Stimulated activated CD4-positive, alpha-beta T cell treated with anti-CD3 and anti-CD28 coated beads, Interleukin-2, amount 100 ng/mL, for 48 hours (primary cell): Measurements from ENCODE around the gene TTYH2.
"Not testable (repeated sequence)": the region's sequence is repeated elsewhere in the genome, so short reads cannot be mapped to it uniquely, and the experiment has no call there.

Source experiments
- DNase-seq, 2 donors: peaks; one replicate each; pipeline ENCODE4 v3.0.0-alpha.2; 2020

TTYH2 gene

DNA sequence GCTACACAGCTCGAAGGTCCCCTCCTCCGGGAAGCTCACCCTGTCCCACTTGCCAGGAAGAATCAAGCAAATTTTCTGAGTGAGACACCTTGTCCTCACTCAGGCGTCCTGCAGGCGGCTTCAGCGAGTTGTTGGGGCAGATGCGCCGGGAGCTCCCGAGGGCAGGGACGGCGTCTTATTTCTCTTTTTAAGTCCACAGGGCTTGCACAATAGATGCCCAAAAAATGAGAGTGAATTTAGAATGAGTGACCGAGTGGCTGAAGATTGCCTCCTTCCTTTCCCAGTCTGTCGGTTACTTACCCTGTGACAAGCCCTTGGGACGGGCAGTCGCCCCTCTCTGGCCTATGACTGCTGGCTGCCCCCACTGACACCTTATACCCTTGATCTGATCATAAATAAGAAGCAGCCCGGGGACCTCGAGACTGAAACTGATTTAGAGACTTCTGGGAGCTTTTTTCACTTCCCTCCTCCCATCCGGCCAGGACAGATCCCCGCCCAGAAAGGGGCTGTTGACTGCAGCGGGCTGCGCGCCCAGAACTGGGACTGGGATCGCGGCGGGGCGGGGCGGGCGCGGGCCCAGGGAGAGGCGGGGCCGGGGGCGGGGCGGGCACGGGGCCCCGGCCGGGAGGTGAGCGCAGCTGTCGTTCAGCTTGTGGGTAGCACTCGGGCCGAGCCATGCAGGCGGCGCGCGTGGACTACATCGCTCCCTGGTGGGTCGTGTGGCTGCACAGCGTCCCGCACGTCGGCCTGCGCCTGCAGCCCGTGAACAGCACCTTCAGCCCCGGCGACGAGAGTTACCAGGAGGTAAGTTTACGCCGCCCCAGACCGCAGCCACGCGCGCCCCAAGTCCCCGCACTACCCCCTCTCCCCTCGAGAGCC lies at the start of gene TTYH2:
TSS of gene TTYH2 (plus strand) at position 659 of the 879 bp plus-strand sequence. CDS start at position 676, 17 bp downstream.
- peak; percentile 61 to 63 for DNase-seq

DNA sequence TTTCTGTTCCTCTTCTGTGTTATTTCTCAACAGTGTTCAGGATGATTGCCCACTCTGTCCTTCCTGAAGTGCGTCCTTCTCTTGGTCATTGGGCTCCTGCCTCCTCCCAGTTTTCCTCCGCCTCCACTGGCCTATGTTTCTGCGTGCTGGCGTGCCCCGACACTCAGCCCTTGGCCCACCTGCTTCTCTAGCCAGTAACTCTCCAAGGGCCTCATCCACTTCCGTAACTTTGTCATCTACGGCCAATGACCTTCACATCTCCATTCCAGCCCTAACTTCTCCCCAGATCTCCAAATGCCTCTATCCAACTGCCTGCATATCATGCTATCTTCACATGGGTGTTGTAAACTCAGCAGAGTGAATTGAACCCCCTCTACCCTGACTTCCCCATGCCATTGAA lies 49.5 kb upstream of the TTYH2 start:
- DNase-seq, result no peak

DNA sequence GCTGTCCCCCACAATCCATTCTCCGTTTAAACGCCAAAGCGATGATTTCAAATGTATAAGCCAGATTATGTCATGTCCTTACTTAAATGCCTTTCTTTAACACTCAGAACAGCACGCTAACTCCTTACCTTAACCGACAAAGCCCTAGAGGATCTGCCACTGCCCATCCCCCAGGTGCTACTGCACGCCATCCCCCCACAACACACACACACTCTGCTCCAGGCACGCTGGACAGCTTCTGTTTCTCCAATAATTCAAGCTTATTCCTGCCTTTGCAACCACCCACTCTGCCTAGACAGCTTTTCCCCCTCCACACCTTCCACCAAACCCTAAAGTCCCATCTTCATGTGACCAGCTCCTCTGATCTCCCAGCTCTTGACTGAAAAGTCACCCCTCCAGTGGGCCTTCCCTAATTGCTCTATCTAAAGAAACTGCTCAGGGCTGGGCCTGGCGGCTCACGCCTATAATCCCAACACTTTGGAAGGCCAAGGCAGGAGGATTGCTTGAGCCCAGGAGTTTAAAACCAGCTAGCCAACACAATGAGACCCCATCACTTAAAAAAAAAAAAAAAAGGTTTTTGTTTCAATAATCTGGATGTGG lies 48.8 kb upstream of the TTYH2 start:
- DNase-seq, result no peak

GRCh38 chr17:74165797-74166365 lies 47.5 kb upstream of the TTYH2 start:
- no peak for DNase-seq

- DNase-seq, result no peak
Observed at GRCh38 chr17:74170924-74171323, 42.4 kb upstream of the TTYH2 start.

DNA sequence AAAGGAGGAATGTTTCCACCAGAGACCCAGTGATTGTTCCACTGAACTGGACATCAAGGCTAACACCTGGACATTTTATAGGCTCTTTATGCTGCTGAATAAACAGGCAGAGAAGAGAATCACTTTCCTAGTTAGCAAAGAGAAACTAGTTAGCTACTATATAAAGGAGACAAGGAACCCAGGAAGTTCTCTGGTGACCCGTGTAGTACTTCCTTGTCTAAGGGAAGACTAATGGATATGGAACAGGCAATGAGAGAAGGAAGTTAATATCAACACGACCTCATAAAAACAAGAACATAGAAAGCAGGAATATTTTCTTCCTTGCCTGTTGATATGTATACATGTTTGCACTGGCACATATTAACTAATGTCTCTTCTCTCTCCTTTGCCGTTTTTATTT lies 40.7 kb upstream of the TTYH2 start:
- DNase-seq, result no peak

- peak; percentile 47 to 48 for DNase-seq
Observed at GRCh38 chr17:74176546-74177001, 36.8 kb upstream of the TTYH2 start.

- DNase-seq, result no peak
Observed at GRCh38 chr17:74177018-74177450, 36.3 kb upstream of the TTYH2 start.

- no peak for DNase-seq
Observed at GRCh38 chr17:74179576-74179975, 33.8 kb upstream of the TTYH2 start.

- DNase-seq, result no peak
Observed at GRCh38 chr17:74180336-74180735, 33.0 kb upstream of the TTYH2 start.

- DNase-seq, result no peak
Observed at GRCh38 chr17:74181341-74181740, 32.0 kb upstream of the TTYH2 start.

GRCh38 chr17:74182041-74182723 lies 31.2 kb upstream of the TTYH2 start:
- no peak for DNase-seq

DNA sequence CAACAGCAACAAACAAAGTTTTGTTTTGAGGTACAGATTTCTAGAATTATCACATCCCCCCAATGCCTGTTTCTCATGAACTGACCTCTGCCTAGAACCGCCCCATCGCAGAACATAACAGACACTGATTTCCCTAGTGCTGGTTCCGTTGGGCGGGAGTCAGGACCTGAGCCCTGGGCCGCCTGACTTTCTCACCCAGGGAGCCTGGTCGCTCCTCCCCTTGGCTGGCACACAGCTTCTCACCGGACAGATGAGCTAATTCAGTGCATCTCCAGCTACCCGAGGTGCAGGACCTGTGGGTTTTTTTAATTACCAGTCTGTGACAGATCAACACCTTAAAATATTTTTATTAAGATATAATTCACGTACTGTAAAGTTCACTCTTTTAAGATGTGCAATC lies 30.0 kb upstream of the TTYH2 start:
- DNase-seq, result no peak

DNA sequence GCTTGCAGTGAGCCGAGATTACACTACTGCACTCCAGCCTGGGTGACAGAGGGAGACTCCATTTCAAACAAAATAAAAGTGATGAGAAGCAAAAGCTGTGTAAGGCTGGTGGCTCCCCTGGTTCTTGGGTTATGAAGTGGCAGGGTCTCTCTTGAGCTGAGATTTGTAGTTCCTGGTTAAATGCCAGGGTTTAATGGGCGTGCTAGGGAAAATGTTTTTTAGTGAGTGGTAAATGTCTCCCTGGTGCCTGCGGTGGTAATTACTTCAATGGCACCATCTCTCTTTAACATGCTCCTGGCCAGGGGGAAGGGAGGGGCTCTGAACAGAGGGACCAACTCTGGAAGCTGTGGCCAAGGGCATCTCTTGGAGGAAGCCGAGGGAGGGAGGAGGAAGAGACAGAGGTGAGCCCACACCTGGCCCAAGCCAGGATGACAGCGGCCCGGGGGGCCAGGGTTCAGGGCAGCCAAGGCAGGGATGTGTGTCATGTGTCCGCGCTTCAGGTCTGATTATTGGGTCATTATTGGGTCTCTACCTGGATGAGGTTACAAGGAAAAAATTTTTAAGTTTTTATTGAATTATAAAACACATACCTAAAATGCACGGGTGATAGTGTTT lies 27.7 kb upstream of the TTYH2 start:
- no peak for DNase-seq

GRCh38 chr17:74186498-74186897 lies 26.9 kb upstream of the TTYH2 start:
- no peak for DNase-seq

- DNase-seq, result no peak
Observed at GRCh38 chr17:74187761-74188160, 25.6 kb upstream of the TTYH2 start.

DNA sequence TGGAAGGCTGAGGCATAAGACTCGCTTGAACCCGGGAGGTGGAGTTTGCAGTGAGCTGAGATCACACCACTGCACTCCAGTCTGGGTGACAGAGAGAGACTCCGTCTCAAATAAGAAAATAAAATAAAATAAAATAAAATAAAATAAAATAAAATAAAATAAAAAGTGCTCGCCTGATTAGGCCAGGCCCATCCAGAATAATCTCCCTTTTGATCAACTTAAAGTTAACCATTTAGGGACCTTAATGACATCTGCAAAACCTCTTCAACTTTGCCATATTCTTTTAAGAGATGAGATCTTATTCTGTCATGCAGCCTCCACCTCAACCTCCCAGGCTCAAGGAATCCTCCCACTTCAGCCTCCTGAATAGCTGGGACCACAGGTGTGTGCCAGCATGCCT lies 24.7 kb upstream of the TTYH2 start:
- not testable (repeated sequence) for DNase-seq

DNA sequence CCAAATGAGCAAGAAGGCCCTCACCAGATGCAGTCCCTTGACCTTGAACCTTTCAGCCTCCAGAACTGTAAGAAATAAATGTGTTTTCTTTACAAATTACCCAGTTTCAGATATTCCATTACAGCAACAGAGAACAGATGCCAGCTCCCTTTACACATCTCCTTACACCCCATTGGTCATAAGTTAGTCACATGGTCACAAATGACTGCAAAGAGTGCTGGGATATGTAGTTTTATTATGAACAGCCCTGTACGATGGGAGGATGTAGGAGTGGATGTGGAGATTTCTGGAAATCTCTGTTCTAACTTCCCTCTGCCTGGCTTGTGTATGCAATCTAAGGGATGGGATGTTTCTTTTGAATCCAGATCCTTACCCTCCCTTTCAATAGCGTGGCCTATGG lies 23.2 kb upstream of the TTYH2 start:
- DNase-seq, result no peak

DNA sequence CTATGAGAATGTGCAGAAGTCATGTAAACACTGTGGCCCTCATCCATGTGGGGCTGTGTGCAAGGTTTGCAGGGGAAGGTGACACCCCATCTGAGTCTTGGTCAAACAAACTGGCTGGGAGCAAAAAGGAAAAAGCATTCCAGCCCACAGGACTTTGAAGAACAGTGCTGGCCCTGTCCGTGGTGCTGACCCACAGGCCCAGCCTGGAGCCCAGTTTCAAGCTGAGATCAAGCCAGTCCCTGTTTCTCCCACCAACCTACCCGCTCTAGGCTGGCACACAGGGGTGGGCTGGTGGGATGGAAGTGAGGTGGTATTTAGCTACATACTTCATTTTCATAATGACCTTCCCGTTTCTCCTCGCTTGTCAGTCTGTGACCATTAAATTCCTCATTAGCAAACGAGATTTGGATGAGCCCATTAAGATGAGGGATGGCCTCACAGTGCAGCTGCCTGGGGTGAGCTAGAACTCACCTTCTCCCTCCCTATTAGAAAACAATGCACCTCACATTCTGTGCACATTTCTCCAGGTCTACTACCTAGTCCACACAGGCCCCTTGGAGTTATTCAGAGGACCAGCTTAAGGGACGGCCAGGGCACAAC lies 22.5 kb upstream of the TTYH2 start:
- no peak for DNase-seq

DNA sequence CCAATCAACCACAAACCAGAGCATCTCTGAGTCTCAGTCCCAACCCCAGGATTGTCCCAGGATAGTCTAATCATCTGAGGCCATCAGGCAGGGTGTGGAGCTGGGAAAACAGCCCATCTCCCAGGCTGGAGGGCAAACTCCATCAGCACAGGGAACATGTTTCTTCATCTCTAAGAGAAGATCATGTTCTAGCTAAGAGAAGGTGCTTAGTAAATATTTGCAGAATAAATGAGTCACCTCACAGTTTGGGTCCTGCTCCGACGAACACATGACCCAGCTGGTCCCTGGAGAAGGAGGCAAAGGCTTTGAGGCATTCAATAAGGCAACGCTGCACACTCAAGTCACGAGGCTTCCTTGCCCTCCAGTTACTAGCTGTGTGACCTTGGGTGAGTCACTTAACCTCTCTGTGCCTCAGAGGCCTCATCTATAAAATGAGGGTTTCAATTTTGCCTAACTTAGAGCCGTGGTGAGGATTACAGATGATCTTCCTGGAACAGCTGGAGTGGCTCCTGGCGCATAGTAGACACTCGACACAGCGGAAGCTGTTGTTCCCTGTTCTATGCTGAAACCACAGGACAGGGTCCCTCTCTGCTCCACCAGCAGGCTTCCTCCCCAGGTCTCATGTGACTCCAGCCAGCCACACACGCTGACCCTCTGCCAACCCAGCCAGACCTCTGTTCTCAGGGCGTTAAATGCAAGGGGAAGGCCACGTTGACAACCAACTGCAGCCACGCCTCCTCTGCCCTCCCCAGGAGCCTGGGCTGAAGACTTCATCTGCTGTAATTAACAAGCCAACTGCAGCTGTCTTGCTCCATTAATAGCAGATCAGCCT lies 20.2 kb upstream of the TTYH2 start:
- DNase-seq, result no peak

DNA sequence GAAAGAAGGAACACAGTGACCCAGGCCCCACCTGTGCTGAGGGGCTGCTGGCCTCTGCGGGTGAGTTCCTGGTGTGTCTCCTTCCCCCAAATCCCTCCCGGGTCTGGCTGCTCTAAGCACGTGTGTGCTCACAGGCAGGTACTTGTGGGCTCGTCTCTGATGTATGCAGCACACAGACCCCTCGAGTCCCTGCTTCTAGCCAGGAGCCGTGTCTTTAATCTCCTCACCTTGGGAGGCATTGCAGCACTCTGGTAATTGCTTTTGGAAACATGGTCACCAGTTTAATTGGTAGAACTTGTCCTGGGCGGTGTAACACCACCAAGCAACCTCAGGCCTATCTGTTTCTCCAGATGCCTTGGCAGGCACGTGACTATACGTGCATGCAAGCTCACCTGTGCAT lies 18.7 kb upstream of the TTYH2 start:
- DNase-seq, result no peak
